Muscle of arm (tissue), 12 donors: ENCODE measurements around the gene KCND2. TPM values are rescaled to one million over a fixed set of nuclear protein-coding genes. Genes with fewer than 3 reads are reported as not detected.

Experiments used
- DNase-seq: peaks from one replicate; pipeline ENCODE4 v3.0.0-alpha.2; 2013
- polyA plus RNA-seq, 12 donors: library from polyadenylated mRNA; unstranded; fragments of 120-200 nt; gene quantifications; one replicate each; pipeline ENCODE4 v1.2.1, GENCODE V29; 2013; ENCODE audit not compliant: insufficient read length in 12 of 12

KCND2 gene
- polyA plus RNA-seq, 12 donors = 0.53 to 1.9 (median 0.99) TPM; not detected in 2

DNA sequence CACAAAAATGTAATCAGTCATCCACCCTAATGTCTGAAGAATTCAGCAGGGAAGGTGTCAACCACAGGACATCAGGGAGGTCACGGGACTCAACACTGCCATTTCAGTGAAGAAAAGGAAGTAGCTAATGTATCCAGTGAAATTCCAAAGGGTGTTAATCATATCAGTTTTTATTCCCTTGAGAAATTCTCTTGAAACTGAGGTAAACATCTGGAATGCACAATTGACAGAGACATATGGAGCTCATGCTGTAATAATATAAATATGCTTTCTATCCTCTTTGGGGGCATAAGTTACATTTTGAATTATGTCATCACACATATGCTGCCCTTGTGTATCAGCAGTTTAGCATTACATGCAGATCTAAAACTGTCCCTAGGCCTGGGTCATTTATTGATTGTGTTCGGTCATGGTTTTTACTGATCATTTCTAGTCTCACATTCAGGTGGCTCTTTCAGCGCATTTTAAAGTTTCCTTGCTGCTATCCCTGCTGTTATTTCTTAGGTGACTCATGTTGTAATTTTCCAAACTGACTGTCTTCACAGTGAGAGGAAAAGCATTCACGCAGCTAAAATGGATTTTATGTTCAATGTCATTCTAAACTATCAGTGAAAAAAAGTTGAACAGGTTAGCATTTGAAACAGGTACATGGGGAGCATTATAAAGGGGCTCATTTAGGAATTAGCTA is 311.1 kb downstream of the KCND2 start:
- no peak for DNase-seq

DNA sequence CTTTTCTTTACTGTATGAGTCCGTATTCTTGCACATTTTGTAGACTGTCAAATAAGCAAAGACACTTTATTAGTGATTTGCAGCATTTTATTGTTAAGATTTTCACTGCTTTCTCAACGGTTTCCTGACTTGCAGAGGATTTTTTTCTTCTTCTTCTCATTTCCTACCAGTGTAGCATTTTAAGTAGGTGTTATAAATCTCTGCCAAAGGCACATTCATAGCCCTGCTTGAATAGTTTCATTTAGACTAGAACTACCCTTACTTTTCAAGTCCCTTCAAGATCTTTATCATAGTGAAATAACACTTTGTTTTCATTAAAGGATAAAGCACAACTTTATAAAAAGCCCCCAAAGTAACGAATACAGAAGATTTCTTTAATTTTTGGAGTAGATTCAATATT is 313.6 kb downstream of the KCND2 start:
- no peak for DNase-seq

DNA sequence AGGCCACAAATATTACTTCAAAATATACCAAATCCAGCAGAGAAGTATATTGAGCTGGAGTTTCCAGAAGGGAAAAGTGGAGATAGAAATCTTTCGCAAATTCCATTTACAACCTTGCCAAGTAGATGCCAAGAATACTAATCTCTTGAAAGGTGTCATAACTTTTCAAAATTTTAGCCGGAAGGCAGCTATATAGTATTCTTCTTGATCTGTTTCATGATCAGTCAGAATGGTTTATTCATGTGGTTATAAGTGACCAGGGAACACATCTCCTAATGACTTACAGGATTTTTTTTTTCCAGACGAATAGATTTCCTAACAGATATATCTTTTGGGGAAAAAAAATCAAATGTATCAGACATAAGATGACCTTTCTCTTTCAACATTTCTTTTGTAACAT is 314.3 kb downstream of the KCND2 start:
- no peak for DNase-seq

DNA sequence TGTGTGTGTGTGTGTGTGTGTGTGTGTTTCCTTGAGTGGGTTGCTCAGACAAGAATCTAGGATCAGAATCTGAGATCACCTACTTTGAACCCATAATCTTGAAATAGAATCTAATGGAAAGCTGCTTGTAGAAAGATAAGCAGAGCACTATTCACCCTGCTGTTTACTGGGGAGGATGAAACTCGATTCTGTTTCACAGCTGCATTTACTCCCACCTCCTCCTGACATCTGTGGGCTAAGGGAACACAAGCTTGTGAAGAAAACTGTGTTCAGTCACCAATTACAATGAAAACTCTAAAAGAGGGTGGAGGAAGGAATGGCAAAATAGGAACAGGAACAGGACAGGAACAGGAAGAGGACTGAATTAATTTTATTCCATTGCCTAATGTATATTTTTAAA is 315.4 kb downstream of the KCND2 start:
- DNase-seq = no peak

DNA sequence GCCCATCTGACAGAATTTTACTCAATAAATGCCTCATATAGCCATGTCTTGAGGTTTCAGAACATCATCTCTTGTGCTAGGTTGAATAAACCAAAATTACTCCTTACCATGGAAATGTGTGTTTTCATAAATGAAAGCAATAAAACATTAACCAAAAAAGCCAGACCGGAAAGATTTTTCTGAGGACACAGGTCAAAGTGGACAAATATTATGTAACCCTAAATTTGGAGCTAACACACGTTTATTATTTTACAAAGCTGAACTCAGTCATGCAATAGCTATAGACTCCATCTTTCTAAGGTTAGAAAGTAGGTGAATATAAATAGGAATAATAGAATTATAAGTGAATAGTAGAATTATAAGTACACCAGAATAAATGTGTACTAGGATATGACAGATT is 315.9 kb downstream of the KCND2 start:
- no peak for DNase-seq

DNA sequence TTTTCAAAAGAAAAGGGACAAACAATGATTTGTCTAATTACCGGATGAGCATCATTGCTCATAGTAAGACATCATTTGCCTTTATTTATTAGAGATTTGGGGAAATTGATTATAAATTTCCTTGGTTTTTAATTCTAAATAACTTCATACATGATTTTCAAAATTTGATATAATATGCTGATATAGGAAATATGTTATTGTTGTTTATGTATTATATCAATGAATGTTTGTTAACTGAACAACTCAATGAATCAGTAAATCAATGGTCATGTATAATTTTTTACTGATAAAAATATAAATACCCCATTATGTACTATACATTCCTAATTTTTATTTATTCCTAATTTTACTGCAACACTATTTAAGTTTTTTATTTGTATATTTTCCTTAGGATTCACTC is 327.6 kb downstream of the KCND2 start:
- no peak for DNase-seq

DNA sequence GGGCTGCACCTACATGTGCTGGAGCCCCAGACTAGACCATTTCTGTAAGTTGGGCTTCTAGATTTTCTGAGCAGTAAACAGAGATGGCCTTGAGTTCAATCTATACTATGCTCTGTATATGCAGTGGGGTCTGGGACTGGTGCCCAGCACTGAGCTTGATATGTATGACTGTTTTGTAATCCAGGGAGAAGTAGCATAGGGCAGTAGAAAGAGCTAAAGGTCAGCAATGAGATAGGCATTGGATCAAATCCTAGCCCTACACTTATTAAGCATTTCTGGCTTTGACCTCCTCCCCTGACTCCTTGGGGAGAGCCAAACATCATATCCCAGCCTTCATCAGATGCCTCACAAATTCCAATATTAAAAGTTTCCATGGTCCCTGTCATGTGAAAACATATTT is 330.4 kb downstream of the KCND2 start:
- no peak for DNase-seq

DNA sequence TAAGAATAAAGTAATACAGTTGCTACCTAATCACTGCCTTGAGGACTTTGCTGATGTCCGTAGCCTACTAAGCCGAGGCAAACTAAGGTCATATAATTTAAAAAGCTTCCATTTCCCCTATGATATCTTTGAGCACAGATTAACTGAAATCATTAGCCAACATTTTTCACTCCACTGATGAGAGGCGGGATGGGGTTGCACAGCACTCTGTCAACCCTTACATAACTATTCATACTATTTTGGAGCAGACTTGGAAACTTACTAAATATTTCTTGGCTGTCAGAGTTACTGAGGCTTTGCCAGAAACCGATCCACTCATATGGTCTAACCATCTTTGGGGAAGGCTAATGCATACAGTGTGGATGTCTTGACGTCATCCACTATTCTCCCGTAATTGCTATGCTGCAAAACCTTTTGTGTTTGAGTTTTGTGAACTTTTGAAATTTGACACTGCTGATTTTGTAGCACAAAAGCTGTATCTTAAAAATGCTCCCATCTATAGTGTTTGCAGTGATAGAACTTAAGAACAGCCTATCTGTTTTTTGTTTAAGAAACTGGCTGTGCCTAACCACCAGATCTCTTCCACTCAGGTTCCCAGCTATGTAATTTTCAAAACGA is 336.3 kb downstream of the KCND2 start:
- DNase-seq = peak; percentile 12

DNA sequence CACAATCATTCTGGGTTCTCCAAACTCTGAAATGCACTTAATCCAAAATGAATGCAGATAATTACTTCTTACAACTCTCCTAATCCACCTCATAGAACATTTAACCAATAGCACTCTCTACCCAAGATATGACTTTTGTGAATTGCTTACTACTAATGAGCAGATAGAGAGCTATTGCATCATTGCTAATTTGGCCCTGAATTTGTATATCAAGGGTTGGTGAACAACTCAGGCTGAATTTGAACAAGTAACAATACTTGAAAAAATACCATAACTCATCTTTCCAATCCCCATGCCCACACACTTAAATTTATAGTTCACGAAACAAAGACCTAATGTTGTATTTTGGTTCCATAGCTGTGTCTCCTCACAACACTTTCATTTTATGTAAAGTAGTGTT is 339.0 kb downstream of the KCND2 start:
- DNase-seq = no peak

DNA sequence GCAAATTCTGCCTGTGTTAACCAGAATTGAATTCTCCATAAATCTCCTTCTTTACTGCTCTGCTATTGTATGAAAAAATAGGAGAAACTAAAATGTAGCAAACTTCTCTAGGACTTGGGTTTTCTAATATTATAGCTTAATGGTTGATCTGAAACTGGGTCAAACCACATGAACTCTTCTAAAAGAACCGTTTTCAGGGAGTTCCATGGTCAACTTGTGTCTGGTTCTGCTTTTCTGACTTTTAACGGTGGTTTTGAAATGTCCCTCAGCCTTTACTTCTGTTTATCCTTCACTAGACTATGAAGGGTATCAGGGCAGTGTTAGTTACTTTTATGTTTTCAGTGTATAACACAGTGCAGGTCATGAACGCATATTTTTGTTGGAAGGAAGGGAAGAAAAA is 342.7 kb downstream of the KCND2 start:
- no peak for DNase-seq

DNA sequence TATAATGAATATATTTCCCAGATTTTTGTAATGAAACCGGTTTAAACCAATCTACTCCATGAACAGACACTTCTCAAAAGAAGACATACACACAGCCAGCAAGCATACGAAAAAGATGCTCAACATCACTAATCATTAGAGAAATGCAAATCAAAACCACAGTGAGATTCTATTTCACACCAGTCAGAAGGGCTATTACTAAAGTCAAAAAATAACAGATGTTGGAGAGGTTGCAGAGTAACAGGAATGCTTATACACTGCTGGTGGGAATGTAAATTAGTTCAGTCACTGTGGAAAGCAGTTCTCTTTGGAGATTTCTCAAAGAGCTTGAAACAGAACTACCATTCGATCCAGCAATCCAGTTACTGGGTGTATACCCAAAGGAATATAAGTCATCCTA is 344.3 kb downstream of the KCND2 start:
- no peak for DNase-seq

DNA sequence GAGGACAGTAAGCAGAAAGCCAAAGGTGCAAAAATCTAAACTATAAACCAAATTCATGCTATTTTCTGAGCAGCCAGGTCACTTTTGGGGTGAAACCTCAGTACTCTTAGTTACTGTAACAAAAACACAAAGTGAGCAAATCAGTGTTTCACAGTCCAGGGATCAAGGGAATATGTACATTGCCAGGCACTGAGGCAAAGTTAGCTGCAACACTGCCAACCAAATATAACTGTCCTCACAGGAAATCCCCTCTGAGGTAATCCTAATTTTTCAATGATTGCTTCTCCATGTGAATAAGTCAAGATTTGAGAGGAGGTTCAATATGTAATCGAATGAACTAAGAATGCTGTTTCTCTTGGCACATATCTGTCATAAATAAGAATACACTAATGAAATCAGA is 355.3 kb downstream of the KCND2 start:
- peak; percentile 45 for DNase-seq

DNA sequence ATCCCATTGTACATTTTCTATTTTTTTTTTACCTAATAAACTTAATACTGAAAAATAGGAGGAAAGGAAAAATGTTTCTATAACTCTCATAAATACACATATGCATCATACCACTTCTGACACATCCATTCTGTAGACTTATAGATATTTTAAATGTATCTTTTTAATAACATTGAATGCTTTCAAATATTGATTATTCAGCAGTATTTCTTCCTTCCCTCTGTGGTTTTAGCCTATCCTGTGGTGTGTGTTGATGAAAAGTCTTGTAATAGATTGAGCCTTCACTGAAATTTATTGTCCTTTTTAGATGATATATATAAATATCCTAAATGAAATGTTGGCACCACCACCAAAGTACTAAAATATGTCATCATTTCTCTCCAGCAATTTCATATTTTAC is 366.9 kb downstream of the KCND2 start:
- DNase-seq = no peak

DNA sequence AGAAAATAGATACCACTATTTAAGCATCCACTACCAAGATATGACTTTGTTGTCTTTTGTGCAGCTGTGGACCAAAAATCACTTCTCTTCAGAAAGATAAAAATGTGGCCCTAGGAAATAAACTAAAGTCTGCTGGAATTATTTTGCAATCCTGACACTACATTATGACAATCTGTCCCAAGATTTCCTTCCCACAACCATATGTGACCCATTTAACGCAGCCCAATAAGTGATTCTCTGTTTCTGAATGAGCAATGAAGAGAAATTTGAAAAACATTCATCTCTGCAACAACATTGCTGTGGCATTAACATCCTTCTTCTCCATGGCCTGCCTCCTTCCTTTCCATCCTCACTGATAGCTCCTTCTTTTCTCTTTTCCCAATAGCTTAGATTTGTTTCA is 373.0 kb downstream of the KCND2 start:
- no peak for DNase-seq

DNA sequence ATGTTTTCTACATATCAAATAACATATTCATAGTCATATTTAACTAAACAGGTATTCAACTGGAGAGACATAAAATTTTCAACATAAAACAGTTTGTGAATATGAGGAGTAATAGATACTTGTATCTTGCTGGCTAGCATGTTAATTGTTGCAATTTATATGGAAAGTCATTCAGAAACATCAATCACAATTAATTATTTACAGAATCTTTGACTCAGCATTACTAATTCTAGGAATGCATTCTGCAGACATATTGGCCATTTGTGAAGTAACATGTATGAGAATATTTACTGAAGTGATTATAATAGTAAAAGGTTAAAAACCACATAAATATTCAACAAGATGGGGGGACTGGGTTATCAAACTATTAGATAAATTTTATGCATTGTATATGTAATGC is 381.3 kb downstream of the KCND2 start:
- DNase-seq = no peak

DNA sequence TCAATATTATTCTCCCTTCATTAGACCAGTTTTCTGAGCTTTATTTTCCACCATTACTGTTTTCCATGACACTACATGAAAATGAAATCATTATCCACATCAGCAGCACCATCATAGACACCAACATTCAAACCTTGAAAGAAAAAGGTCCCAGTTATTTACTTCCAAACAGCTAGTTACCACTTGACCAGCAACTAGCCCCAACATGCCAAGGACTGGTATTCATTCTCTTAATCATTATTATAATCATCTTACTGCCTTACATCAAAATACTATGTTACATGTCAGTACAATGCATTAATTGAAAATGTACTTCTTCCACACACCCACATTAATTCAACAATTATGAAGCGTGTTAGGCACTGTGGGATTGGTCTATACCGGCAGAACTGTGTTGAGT is 385.5 kb downstream of the KCND2 start:
- no peak for DNase-seq

DNA sequence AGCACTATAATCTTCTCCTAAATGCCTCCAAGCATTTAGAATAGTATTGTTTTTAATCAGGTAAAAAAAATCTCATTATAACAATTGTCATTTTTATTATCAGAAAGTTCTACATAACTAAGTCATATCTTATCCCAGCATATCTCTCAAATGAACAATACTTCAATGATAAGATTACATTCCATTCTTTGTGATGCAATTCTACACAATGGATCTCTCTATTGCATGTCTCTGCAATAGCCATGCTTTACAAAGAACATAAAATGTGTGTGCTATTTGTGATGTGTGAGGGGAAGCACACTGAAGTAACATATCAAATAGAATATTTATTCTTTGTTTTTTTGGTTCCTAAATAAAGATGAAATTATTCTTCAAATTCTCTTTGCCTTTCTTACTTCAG is 389.3 kb downstream of the KCND2 start:
- no peak for DNase-seq

DNA sequence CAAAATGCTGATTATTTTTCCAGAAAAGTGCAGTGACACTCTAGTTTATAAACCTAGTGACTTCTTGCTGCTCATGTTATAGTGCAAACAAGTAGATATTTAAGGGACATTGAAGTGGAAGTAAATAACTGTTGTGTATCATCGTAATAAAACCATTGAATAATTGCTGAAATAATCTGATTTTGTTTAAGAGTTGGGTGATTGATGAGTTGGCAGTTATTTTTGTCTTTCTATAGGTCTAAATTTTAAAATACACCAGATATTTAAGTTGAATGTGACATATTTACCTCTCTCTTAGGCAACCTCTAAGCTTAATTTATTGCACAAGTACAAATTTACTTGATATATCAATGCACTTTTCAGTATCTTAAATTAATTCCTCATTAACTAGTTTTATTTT is 392.1 kb downstream of the KCND2 start:
- DNase-seq = no peak

DNA sequence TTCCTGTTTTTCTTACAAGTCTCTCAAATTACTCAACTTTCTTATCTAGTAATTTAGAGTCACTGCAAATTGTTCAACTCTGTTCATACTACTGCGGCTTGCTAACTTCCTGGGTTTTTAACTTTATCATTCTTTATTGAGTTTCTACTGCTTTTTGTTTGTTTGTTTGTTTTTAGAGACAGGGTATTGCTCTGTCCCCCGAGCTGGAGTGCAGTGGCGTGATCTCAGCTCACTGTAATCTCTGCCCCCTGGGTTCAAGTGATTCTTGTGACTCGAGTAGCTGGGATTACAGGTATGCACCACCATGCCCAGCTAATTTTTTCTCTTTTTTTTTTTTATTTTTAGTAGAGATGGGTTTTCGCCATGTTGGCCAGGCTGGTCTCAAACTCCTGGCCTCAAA is 402.1 kb downstream of the KCND2 start:
- no peak for DNase-seq

DNA sequence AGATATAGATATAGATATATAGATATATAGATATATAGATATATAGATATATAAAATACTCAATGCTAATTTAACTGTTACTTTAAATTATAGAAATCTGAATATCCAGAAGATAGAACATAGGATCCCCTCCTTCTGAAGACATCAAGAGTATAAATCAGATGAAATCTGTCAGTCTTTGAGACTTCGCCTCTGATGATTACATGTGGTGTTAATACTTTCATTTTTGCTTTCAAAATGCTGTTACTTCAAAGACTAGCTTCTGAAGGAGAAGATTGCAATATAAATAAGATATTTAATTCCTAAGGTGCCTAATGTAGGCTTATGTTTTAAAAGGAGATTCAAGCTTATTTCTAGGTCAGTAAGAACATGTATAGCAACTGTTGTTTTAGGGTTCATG is 404.6 kb downstream of the KCND2 start:
- DNase-seq = no peak

DNA sequence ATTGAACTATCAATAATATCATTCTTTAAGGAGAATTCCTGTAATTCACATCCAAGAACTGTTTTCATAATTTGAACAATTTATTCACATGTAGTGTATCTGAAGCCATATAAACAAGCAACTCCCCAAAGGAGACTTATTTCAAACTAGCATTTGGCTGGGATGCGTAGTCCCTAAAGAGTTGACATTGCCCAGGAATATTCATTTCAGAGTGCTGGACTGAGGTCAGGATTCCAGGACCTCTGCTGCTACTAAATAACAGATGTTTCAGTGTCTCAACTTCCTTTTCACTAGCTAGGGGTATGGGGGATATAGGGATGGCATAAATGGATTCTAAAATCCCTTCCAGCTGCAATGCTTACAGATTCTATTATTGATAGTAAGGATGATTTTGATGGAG is 408.0 kb downstream of the KCND2 start:
- DNase-seq = peak; percentile 47

DNA sequence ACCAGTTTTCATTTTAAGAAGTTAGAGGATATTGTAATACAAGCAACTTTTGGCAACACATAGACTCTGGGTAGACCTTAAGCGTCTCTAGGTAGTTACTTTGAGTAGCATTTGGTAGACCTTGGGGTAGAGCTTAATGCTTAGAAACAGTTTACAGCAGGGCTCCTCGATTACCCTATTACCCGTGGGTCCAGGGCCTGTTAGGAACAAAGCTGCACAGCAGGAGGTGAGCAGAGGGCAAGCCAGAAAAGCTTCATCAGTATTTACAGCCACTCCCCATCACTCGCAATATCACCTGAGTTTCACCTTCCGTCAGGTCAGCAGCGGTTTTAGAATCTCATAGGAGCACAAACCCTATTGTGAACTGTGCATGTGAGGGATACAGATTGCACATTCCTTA is 411.5 kb downstream of the KCND2 start:
- no peak for DNase-seq

DNA sequence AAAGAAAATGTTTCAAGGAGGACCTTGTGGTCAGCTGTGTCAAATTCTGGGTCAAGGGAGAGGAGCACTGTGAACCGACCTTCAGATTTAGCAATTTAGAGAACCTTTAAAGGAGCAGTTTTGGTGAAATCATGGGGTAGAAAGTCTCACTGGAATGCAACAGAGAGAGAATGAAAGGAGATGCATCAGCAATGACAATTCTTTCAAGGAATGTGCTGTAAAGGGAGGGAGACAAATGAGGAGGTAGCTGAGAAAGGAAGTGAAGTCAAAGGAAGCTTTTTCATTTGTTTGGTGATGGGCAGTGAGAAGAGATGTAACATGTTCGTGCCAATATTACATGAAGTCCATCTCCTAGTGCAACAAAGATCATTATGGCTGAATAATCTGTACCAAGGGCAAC is 418.9 kb downstream of the KCND2 start:
- DNase-seq = no peak

DNA sequence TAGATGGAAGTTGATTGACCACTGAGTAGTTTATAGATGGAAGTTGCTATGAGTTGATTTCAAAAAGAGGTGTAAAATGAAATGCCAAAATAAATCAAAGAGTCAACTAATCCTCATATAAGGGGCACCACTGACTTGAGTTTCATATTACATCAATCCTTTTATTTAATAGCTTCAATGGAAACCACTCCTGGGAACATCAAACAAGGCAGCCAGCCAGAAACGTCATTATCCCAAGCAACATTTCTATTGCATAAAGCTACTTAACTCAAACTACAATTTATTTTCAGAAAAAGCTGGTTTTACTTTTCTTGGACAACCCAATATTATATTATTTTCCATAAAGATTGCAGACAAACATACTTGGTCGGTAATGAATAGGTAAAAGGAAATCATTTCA is 422.9 kb downstream of the KCND2 start:
- no peak for DNase-seq
